HG03103 (cell line): Measurements from ENCODE around the gene DMBX1.

Source experiments
- ATAC-seq: cut with Tn5 transposase; IDR thresholded peaks from one replicate; pipeline ENCODE4 v1.9.1; 2021; ENCODE audit warnings: low read depth; ENCODE audit not compliant: unreplicated experiment

The DMBX1 gene

GRCh38 chr1:46480959-46481646 is 8.5 kb upstream of the DMBX1 start:
- no peak for ATAC-seq

DNA sequence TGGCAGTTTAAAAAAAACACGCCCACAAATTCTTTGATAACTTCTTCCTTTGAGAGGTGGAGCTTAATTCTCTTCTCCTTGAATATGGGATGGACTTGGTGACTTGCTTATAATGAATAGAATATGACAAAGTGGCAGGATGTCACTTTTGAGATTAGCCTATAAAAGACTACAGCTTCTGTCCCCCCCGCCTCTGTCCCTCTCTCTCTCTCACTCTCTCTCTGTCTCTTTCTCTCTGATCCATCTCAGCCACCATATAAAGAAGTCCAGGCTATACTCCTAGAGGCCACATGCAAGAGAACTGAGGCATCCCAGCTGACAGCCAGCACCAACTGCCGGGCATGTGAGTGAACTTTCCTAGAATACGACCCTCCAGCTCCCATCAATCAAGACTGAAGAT is 7.7 kb upstream of the DMBX1 start:
- no peak for ATAC-seq

DNA sequence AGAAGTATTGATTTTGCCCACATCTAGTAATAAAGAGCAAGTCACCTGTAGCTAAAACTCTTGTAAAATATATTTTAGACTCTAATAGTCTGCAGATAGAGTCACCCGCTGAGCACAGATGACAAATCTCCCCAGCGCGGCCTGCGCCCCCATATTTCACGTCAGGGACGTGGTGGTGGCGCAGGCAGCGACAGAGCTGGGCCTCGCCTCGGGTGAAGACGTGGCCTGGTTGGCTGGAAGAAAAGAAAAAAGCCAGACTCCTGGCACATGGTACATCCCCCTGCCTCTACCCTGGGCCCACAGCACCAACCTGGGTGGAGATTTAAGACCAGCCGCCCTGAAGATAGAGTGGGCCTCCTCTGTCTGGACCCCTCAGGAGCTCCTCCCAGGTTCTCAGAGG is 6.0 kb upstream of the DMBX1 start:
- no peak for ATAC-seq

DNA sequence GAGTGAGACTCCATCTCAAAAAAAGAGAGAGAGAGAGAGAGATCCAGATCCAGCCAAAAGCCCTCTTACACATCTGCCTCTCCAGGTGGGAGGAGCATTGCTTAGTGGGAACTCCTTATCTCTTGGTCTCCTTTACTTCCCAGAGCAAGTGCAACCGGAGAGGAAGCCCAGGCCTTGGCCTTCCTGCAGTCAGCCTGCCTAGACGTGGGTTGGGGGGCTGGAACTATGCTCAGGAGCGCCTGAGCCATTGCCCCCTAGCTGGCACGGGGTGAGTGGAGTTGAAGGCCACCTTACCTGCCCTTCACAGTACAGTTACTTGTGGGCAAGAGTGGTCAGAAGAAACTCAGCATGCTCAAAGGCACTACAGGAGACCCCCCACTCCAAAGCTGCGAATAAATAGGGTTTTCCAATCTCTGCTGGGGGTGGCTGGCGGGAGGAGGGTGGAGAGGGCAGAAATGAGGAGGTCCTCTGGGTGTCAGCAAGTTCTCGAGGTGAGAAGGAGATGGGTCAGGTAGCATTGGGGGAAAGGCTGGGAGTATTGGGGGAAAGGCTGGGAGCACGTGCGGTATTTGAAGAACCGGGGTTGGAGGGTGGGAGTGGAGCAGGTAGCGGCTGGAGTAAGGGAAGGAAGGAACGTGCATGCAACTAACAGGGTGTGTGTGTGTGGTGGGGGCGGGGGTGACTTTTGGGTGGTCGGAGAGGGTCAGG is 4.7 kb upstream of the DMBX1 start:
- ATAC-seq, result no peak

DNA sequence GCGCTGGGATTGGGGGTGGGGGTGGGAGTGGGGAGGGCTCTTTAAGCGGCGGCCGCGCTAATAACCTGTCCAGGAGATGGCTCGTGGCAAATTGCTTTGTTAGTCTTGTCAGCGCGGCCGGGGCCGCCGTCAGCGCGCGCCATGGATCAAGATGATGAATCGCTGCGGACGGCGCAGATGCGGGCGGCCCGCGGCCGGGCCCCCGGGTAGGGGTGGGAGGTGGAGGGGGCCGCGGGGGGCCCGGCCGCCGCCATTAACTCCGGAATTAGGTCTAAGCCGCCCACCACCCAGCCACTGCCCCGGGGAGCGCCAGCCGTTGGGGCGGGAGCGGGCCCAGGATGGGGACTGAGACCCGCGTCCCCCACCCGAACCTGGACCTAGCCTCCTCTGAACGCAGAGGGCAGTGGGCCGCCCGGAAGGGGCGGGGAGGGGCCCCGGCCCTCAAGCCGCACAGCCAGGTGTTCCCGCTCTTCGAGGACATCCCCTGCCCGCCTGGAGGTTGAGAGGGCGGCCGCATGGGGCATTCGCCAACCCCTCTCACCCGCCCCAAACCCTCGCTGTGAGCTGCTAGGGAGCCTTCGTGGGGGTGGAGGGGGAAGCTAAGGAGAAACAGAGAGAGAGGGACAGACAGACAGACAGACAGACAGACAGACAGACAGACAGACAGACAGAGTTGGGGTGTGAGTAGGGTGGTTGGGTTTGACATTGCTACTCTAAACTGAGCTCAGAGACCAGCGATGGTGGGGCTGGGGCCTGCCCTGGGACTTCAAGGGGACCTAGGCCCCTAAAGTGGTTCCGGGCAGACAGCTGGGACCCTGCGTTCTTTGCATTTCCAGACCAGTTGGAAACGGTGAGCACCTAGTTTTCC is 3.8 kb upstream of the DMBX1 start:
- no peak for ATAC-seq

GRCh38 chr1:46486432-46487015 is 3.1 kb upstream of the DMBX1 start:
- no peak for ATAC-seq

DNA sequence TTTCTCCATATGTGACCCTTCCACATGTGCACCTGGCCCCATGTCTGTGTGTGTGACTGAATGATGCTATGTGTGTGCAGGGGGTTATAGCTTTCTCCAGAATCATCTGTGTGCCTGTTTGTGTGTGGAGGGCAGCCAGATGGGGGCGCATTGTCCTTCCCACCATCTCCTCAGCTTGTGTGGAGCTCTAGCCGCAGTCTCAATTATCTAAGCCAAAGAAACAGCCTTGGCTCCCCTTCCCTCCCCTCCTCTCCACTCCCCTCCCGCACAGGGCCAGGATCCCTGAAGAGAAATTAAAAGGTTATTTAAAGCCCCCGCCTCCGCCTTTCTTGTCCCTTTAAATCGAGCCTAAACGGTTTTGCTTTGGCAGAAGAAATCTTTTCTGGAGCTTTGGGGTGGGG is 1.8 kb upstream of the DMBX1 start:
- no peak for ATAC-seq

- no peak for ATAC-seq
Observed at GRCh38 chr1:46488343-46489168, 1.1 kb upstream of the DMBX1 start.

- ATAC-seq, result no peak
Observed at GRCh38 chr1:46489169-46489637, 433 bp upstream of the DMBX1 start.

GRCh38 chr1:46490406-46490655 is 695 bp downstream of the DMBX1 start:
- ATAC-seq, result no peak

DNA sequence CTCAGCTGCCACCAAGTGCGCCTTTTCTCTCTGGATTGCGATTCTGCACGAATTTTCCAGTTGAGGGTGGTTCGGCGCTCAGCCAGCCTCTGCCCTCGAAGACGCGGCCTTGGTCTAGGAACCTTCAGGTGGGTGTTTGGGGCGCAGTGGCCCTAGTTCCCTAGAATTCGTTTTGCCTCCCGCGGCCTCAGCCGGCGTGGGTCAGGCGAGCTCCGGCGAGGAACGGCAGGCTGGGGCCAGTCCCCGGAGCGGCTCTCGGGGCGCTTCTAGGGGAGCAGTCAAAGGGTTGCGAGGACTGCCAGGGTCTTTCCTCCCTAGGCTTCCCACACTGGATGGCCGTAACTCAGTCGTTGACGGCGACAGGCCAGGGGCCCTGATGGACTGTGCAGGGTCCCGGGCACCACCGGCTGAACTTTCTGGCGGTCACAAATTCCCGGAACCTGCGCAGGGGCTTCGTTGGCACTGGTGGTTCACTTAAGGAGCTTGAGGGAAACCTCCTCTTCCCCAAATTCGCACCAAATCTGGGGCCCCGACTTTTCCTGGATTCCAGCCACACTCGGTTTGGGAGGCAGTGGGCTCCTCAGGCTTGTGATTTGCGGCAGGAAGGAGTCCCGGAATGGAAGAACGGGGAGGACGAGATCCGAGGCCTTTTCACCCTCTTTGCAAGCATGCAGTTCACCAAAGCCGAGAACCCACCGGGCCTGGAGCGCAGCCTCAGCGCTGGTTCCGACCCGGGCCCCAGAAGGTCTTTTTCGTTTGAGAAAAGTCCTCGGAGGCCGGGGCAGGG is 1.2 kb downstream of the DMBX1 start:
- ATAC-seq, result no peak

GRCh38 chr1:46491443-46492268 is 2.0 kb downstream of the DMBX1 start:
- no peak for ATAC-seq

DNA sequence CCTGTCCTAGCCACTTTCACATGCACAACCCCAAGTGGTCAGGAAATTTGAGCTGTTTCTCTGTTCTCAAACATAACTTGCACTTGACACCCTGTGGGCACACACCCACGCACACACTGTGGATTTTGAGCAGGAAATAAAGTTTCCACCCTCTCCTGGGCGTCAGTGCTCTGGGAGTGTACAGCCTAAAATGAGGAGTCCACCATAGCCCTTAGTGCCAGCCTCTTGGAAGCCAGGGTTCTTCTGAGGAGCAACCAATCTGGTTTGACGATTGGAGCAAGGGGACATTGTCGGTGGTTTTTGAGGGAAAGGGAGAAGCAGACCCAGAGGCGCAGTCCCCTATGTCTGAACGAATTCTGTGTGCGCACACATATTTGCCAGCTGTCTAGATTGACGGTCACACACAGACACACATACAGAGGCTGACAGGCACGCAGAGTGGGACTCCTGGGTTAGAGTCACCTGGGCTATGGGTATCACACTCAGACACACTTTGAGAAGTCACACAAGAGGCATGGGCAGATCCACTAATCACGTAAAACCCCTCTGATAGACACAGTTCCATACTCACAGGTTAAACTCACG is 2.7 kb downstream of the DMBX1 start:
- no peak for ATAC-seq

DNA sequence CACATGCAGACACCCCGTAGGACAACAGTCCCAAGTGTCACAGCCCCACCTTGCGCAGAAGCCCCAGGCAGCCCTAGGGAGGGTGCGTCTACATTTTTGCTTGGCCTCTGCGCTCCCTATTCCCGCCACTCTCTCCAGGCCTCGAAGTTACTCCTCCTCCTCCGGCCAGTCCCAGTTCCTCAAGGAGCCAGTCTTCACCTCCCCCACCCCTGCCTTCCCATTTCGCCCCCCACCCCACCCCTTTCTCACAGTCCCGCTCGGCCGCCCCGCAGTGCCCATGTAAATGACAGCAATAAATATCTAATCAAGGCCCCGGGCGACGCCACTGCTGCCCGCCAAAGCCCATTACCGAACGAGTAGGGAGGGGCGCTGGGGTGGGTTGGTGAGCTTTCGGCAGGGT is 3.2 kb downstream of the DMBX1 start:
- no peak for ATAC-seq

GRCh38 chr1:46493316-46494032 is 3.8 kb downstream of the DMBX1 start:
- no peak for ATAC-seq

DNA sequence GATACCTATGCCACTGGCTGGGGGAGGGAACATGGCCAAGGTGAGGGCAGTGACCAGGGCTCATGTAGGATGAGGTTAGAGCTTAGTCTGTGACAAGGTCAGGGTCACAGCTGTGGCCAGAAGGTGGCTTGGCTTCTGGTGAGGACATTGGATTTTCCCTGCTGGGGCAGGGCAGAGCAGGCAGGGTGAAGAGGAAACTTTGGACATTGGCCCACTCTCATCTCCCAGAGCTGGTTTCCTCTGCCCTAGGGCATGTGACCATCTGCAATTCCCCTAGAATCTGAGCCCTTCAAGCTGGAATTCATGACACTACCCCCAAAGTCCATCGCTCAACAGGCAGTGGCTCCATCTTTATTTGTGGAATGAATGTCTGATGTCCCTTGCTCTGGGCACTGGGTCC is 5.3 kb downstream of the DMBX1 start:
- ATAC-seq, result no peak

- ATAC-seq, result no peak
Observed at GRCh38 chr1:46495778-46496177, 6.1 kb downstream of the DMBX1 start.

- ATAC-seq, result no peak
Observed at GRCh38 chr1:46496505-46496904, 6.9 kb downstream of the DMBX1 start.
